NCI-H2227 treated with DMSO at 0.1 percent for 48 hours (cell line): ENCODE results near the gene PM20D2.

Experiments
- DNase-seq: peaks from one replicate; lab custom pipeline; 2025; lab: John Stamatoyannopoulos, UW

Gene PM20D2

DNA sequence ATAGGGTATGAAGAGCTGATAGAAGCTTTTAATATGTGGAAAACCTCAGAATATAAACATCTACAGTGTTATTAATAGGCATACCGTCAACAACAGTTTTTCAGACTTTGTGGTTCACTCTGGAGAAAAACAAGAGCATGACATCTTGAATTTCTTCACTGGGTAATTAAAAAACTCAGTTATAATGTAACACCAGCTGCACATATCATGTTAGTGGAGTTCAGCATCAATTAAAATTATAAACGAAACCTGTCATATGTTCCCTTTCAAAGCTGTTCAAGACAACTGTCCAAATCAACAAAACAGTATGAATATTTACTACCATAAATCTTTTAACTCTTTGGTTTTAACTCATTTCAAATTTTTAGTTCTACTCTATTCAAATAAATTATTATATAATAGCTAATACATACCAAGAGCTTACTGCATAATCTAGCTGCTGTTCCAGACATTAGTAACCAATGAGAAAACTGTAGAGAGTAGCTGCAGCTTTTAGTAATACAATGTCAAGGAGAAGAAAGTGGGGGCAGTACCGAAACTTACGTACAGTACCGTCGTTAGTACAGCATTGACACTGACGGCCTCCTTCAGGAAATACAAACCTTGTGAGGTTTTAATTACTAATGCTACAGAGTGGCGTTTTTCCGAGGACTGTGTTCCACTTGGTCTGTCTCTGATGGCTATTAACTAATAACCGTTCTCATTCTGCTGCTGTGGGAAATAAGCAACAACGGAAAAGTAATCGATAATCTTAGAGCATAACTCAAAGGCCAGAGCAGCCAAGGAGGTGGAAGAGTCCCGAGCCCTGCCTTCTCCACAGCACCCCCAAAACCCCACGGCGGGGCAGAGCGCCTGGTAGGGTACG lies 532 bp upstream of the PM20D2 start:
- peak; percentile 55 for DNase-seq

DNA sequence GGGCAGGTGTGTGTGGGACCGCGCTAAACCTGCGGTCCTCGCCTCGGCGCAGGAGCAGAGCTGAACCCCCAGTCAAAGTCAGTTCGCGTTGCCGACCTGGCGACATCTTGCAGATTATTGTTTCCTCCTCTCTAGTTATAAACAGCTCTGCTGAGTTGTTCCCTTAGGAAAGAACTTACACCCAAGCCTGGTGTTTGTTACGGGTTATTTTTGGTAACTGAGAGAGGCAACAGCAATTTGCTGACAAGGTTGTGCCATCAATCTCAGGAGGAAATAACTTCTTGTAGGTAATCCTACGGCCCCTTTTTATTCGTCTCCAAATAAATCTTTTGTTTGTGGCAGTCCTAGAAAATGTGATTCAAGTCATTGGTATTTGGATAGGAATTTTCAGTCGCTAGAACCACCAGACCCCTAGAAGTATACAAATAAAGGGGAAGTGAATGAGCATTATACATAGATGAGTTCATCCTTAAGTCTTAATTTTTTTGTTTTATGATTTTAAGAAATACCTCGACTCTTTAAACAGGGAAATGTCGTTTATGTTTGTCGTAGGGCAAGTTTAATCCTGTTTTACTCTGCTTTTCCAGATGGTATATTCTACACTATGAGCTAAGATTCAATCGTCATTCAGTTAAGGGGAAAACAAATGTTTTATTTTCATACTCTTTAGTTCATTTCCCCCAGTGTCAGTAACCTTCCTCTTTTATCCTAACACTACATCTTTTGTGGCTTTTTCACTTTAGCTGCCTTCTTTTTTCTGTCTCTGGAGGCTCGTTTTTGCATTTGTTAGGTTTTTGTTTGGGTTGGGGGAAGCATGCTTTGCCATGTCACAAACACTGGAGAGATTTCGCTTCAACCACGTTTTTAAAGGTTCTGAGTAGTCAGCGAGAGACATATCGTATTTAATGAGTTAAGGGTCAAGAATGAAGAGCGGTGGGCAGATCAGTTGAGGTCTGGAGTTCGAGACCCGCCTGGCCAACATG lies 1.2 kb downstream of the PM20D2 start:
- DNase-seq: peak; percentile 9

DNA sequence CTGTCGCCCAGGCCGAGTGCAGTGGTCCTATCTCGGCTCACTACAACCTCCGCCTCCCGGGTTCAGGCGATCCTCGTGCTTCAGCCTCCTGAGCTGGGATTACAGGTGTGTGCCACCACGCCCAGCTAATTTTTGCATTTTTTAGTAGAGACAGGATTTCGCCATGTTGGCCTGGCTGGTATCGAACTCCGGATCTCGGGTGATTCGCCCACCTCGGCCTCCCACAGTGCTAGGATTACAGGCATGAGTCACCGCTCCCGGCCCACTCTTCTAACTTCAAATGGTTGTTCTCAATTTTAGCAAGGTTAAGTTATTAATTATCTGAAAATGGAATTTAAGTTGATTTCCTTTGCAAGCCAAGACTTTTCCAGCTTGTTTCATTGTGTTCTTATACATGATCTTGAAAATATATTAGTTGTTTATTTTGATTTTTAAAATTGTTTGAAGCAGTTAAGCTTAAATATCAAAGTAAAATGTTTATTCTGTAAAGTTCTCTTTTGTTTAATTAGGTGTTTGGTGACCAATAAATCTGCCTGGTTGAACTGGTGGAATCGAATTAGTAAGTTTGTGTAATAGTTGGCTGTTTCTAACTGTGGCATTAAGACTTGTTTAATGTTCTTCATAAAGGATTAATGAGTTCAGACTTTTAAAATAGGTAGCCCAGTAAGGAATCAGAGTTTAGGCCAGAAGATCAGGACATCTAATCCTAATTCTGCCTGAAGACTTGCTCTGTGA lies 2.3 kb downstream of the PM20D2 start:
- DNase-seq: no peak

DNA sequence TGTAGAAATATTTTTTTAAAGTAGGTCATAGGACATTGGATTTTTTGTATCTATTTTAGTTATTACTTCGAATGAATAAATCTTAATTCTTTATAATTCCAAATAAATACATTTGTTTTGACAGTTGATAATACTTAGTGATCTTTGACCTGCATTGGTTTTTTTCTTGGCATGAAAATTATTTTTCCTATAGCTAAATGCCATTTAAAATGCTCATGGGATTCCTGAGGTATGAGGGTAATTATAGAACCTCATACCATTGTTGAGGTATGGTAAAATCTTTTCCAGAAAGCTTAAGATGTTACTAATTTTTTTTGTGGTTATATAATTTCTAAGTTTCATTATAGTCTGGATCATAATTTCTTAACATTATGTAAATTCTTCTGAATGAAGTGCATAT lies 8.3 kb downstream of the PM20D2 start:
- no peak for DNase-seq

DNA sequence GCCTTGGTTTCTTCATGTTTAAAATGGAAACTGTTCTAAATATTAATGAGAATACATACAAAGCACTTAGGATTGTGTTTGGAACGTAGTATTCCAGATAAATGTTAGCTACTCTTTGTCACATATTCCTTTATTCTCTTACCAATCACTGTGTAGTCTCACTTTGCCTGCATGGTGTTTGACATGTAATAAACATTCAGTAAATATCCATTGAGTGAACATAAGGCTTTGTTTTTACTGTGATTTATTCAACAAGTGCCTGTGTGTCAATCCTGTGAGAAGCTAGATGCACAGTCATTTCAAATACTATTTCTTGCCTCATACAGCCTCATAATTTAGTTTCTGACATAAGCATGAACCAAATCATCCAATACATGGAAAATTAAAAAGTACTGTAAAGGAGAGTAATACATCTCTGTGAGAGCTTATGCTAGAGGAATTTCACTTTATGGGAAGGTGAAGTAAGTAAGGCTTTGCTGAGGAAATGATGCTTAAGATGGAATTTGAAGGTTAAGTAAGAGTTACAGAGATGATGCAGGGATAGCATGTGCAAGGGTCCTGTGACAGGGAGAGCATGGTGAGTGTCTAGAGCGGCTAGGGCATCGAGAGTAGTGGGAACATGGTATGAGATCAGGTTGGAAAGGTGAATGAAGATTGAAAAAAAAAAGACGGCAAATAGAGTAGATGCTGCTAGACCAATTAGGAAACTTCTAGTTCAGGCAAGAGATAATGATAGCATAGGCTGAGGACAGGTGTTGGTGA lies 14.7 kb downstream of the PM20D2 start:
- no peak for DNase-seq

DNA sequence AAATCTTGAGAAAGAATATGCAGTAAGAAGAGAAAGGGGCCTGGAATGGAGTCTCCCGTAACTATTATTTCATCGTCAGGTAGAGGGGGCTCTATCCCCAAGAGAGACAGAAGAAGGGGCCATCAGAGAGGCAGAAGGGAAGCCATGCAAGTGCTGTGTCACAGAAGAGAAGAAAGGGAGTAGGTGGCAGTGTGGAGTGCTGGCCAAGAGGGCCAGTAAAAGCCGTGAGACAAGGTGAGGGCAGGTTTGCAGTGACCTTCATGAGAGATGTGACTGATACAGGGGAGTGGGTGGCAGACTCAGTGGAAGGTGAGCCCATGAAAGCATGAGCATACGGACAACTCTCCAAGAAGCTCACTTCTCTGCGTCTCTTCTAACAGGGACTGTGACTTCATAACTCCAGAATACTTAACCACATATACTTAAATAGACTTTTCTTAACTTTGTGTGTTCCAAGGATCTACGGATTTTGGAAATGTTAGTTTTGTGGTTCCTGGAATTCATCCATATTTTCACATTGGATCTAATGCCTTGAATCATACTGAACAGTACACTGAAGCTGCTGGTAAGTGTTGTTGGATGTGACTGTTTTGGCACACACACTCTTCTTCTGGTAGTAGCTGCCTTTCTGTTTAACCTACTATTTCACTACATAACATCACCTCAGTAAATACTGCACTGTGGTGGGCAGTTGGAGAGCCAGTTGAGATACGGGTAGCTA lies 15.6 kb downstream of the PM20D2 start:
- DNase-seq: no peak

DNA sequence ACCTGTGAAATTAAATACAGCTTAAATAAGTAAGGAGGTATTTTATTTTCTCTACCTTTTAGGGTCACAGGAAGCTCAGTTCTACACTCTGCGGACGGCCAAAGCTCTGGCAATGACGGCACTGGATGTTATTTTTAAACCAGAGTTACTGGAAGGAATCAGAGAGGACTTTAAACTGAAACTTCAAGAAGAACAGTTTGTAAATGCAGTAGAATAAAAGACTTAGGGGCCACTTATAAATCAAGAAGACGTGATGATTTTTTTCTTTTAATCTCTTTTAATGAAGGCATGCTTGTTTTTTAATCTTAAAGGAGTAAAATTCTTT lies 16.2 kb downstream of the PM20D2 start:
- no peak for DNase-seq

DNA sequence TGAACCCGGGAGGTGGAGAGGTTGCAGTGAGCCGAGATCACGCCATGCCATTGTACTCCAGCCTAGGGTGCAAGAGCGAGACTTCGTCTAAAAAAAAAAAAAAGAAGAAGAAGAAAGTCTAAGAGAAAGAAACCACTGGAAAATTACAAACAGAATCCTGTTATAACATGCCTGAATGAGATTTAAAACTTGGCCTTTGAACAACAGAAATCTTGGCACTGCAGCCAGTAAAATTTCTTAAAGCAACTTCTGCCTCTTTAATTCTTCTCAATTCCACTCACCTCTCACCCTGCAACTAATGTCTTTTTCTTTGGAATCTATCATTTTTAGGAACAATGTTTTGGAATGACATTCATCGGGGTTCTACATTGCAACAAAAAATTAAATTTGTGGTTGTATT lies 26.3 kb downstream of the PM20D2 start:
- DNase-seq: no peak

DNA sequence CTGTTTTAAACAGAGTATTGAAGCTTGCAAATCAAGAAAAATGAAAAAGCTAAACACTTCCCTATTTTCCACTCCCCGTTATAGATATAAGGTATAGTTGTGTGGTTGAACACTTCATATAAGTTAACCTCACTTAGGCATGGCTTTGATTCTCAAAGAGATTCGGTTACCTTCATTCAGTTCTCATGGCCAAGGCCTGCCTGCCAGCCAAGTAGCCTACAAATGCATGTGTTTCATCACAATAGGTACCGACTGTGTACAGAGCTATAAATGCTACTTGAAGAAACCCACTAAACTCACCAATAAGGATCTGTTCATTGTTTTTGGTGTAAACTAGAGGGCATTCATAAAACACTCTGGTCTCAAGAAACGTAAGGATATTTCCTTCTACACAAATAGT lies 27.8 kb downstream of the PM20D2 start:
- DNase-seq: no peak

DNA sequence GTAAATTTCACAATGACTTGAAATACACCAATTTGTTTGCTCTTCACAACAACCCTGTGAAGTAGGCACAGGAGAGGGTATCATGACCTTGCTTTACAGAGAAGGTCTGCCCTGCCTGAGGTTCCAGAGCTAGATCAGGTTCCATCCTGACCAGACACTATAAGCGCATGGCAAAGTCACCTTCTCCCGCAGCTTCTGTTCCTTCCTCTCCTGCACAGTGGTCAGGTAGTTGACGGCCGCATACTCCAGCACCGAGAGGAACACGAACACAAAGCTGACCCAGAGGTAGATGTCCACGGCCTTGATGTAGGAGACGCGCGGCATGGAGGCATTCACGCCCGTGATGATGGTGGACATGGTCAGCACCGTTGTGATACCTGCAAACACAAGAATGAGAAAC lies 34.3 kb downstream of the PM20D2 start:
- DNase-seq: no peak

DNA sequence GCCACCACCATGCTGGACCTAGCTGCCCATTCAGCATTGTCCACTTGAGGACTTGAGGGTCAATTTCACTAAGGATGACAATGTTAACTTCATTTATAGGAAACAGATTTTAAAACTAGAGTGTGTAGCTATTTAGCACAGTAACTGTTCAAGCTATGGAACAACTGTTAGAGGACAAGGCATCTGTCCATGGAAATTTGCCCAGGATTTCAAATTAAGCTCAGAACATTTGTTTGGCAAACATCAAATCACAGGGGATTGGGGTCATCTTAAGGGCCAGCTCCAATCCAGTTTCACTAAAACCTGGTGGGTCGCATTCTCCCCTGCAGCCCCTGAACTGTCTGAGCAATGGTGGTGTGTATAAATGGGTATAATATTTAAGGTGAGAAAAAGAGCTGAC lies 35.1 kb downstream of the PM20D2 start:
- no peak for DNase-seq

DNA sequence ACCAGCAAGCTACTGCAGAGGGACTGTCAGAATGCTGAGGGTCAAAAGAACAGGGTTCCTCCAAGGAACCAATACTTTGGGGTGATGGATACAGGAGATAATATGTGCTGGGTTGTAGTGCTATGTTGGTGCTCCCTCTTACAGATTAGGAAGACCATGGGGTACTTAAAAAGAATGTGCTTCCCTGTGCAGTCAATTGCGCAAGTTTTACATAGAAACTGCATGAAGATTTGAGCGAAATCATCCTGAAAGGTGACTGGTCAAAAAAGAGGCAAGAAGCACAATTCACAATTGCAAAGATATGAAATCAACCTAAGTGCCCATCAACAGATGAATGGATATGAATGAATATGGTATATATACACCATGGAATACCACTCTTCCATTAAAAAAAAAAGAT lies 37.4 kb downstream of the PM20D2 start:
- DNase-seq: no peak

DNA sequence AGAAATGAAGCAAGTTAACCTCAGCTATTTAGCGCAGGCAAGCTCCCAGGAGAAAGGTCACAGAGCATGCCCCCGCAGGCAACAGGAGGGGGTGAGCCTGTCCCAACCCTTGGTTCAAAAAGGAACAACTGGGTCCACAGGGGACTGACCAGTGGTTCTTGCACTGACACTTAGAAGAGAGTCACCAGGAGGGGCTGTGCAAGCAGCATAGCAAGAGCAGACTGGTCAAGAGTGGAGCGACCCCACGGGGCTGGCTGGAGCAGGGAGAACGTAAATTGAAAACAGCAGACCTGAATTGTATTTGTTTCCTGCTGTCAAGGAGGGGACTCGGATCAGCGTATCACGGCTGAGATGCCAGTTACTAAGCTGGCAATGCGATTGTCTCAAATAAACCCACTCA lies 38.5 kb downstream of the PM20D2 start:
- no peak for DNase-seq

DNA sequence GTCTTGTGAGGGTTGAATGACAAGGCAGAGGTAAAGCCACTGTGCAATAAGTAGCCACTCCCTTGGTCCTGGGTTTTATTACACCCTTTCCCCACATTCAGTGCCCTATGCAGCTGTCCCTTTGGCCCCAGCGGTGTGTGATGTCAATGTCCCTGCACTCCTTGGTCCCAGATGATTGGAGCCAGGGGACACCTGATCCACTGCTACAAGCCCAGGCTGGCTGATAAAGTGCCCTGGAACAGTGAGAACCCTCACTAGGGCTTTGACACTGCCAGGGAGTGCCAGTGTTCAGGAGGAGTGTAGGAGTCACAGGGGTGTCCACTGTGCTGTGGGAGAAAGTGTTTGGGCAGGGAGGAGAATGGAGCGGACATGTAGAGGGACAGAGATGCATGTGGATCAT lies 40.9 kb downstream of the PM20D2 start:
- no peak for DNase-seq

DNA sequence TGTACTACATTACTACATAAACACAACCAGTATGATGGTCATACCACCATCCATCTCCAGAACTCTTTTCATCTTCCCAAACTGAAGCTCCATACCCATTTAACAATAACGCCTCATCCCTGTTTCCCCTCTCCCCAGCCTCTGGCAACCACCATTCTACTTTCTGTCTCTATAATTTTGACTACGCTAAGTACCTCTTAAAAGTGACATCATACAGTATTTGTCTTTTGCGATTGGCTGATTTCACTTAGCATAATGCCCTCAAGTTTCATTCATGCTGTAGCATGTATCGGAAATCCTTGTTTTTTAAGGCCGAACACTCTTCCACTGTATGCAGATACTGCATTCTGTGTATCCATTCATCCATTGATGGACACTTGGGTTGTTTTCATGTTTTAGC lies 41.6 kb downstream of the PM20D2 start:
- no peak for DNase-seq

DNA sequence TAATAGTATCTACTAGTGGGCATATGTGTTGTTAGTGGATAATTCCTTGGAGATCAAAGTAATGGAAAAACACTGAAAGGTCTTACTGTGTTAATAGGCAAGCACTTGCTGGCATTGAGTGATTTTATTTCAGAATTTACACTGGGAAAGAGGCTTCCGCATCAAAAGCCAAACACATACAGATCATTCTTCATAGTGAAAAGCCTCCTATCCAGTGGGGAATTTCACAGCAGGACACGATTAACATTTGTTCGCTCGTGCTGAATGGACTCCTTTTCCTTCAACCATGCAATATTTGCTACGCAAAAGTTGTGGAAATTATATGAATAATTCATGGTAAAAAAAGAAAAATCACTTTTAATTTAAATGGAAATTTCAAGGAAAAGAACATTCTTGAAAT lies 44.9 kb downstream of the PM20D2 start:
- no peak for DNase-seq

DNA sequence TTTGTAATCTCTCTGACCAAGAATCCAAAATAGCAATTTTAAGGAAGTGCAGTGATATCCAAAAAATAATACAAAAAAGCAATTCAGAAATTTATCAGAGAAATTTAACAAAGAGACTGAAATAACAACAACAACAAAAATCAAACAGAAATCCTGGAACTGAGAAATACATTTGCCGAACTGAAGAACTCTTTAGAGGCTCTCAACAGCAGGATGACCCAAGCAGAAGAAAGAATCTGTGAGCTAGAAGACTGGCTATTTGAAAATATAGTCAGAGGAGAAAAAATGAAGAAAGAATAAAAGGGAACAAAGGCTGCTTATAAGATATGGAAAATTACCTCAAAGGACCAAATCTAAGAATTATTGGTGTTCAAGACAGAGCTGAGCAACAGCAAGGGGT lies 48.7 kb downstream of the PM20D2 start:
- DNase-seq: no peak

DNA sequence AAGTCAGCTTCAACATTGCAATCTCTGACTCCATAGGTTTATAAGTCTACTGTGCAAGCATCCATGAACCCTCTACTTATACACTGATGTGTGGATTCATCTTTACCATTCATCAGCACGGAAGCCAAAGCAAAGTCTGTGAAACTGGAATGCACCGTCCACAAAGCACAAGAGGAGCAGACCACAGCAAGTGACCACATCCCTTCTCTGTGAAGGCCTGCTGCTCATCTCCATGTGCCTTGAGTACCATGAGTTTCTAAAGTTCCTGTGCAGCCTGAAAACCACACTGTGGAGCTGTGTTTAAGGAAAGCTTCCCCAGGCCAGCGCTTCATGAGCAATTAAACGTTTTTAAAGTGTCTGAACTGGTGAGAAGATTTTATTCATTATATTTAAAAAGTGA lies 51.3 kb downstream of the PM20D2 start:
- no peak for DNase-seq

DNA sequence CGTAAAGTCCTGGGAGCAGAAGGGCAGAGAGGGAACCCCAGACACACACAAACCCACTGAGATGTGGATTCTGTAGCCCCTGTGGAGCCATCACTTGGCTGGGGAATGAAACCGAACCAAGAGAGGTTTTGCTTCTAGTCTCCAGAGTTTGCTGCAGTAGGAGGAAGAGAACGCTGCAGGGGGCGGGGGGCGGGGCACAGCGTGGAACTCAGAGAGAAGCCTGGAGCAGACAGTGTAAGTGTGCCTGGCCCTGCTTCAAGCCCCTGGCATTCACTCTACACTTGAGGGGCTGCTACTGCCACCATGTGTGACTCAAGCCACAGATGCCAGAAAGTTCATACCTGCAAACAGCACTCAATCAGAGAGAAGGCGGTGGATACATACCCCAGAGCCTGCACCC lies 52.4 kb downstream of the PM20D2 start:
- no peak for DNase-seq

DNA sequence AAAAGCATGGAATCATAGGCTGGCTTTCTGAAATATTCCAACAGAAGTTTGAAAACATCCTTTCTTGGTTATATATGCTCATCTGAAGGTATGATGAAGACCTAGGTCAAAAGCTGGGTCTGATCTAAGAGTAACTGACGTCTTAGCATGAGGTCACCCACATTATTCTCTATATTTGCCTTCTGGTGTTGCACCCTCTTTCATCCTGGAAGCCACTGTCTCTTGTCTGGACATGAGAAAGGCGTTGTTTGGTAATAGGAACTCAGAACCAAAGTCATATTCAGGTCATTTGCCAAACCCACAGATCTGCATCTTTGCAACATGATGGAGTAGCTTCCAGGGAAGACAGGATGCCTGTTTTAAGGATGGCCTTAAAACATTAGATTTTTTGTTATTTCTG lies 53.7 kb downstream of the PM20D2 start:
- no peak for DNase-seq

DNA sequence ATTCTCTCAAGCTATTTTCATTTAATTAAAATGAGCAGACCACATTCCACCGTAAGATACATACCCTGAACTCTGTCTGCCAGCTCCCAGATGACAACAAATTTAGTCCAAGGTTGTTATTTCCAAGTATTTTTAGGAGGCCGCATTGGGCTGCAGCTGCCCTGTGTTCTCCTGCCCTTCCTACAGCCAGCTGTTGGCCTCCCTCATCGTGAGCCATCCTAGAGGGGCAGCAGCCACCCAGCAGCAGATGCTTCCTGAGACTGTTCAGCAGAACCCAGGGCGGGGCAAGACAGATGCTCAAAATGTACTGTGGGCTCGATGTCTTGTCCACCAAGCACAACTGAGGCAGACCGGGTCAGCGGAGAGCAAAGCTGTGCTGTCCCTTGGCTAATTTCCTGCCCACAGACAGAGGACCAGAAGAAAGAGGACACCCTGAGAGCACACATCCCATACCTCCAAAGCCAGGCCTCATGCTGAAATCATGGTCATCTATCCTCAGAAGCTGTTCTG lies 54.9 kb downstream of the PM20D2 start:
- no peak for DNase-seq
